RWPE2 (cell line): ENCODE results near the gene CARD8.

ENCODE experiments used
- ATAC-seq: fragments of 200-7000 bp; cut with Tn5 transposase; 3 replicates; pipeline ENCODE4 v1.9.1; 2021; ENCODE audit warnings: low read depth
- DNase-seq: peaks from one replicate; pipeline ENCODE4 v3.0.0-alpha.2; 2020; ENCODE audit warnings: low spot score
- H3K27ac ChIP-seq: fragments of 450-650 bp; 2 replicates; pipeline ENCODE4 v1.5.1; 2017; ENCODE audit warnings: mild to moderate bottlenecking; ENCODE audit not compliant: poor library complexity, severe bottlenecking
- H3K27me3 ChIP-seq: fragments of 250-450 bp; sonication (Bioruptor Pico); 2 replicates; pipeline ENCODE4 v1.5.1; 2021; ENCODE audit warnings: mild to moderate bottlenecking, moderate library complexity; ENCODE audit not compliant: insufficient read depth, poor library complexity, severe bottlenecking
- H3K36me3 ChIP-seq: fragments of 250-450 bp; sonication (Bioruptor Pico); 2 replicates; pipeline ENCODE4 v1.5.1; 2020; ENCODE audit warnings: low read depth, mild to moderate bottlenecking, moderate library complexity
- H3K4me1 ChIP-seq: fragments of 250-450 bp; sonication (Bioruptor Pico); 2 replicates; pipeline ENCODE4 v1.5.1; 2021; ENCODE audit warnings: mild to moderate bottlenecking, moderate library complexity; ENCODE audit not compliant: insufficient read depth, poor library complexity, severe bottlenecking
- H3K4me3 ChIP-seq: fragments of 250-450 bp; sonication (Bioruptor Pico); 2 replicates; pipeline ENCODE4 v1.5.1; 2021; ENCODE audit warnings: mild to moderate bottlenecking, moderate library complexity; ENCODE audit not compliant: severe bottlenecking
- H3K9me3 ChIP-seq: fragments of 250-450 bp; sonication (Bioruptor Pico); 2 replicates; pipeline ENCODE4 v1.5.1; 2021; ENCODE audit warnings: mild to moderate bottlenecking, moderate library complexity; ENCODE audit not compliant: severe bottlenecking
- TF ChIP-seq, protein P1 (sequence below): fragments of 450-650 bp; IDR thresholded peaks from one replicate; pipeline ENCODE4 v1.5.1; 2017; ENCODE audit warnings: mild to moderate bottlenecking, moderate library complexity; ENCODE audit not compliant: poor library complexity, severe bottlenecking

Gene CARD8

GRCh38 chr19:48203794-48204628 is 51.7 kb downstream of the CARD8 start:
- Histone ChIP-seq H3K27me3 (no peaks in the 10 kb centered on the region), H3K9me3 (no peaks in the 10 kb centered on the region), H3K27ac (peak overlapping the region; percentile 37), H3K4me3 (peak overlapping the region; percentile 56), H3K36me3 (peaks cover 10% of the 10 kb centered on the region; the same call in 1 of the 2 replicates), H3K4me1 (peaks cover 7% of the 10 kb centered on the region)
- TF ChIP-seq, protein P1, sequence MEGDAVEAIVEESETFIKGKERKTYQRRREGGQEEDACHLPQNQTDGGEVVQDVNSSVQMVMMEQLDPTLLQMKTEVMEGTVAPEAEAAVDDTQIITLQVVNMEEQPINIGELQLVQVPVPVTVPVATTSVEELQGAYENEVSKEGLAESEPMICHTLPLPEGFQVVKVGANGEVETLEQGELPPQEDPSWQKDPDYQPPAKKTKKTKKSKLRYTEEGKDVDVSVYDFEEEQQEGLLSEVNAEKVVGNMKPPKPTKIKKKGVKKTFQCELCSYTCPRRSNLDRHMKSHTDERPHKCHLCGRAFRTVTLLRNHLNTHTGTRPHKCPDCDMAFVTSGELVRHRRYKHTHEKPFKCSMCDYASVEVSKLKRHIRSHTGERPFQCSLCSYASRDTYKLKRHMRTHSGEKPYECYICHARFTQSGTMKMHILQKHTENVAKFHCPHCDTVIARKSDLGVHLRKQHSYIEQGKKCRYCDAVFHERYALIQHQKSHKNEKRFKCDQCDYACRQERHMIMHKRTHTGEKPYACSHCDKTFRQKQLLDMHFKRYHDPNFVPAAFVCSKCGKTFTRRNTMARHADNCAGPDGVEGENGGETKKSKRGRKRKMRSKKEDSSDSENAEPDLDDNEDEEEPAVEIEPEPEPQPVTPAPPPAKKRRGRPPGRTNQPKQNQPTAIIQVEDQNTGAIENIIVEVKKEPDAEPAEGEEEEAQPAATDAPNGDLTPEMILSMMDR = no peak
- DNase-seq (peak; percentile 94), ATAC-seq (peak; percentile 96)

DNA sequence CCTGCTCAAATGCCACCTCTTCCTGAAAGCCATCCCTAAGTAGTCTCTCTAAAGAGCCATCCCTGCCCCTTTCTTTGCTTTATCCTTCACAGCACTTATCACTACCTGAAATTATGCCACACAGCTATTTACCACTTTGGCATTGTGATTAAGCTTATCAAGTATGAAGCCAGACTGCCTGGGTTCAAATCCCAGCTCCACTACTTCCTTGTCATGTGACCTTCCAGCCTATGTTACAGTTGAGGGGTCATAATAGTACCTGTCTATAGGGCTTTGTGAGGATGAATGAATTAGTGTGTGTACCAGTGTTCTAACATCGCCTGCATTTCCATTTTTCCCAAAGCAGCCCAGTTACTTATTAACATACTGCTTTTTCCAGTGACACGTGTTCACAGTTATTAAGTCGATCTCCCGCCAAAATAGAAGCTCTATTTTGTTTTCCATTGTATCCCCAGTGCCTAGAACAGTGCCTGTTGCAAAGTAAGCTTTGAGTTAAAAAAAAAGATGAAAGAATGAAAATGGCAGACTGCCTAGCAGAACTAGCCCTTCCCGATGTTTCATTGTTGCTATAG is 52.4 kb downstream of the CARD8 start:
- TF ChIP-seq, protein P1 = no peak
- H3K4me3 ChIP-seq = peak overlapping the region; percentile 56
- DNase-seq = no peak
- H3K4me1 ChIP-seq = peaks cover 7% of the 10 kb centered on the region
- no peak for ATAC-seq
- H3K36me3 ChIP-seq = peaks cover 10% of the 10 kb centered on the region; the same call in 1 of the 2 replicates
- no peaks in the 10 kb centered on the region for H3K9me3 ChIP-seq
- H3K27me3 ChIP-seq = no peaks in the 10 kb centered on the region
- peak overlapping the region; percentile 37 for H3K27ac ChIP-seq

DNA sequence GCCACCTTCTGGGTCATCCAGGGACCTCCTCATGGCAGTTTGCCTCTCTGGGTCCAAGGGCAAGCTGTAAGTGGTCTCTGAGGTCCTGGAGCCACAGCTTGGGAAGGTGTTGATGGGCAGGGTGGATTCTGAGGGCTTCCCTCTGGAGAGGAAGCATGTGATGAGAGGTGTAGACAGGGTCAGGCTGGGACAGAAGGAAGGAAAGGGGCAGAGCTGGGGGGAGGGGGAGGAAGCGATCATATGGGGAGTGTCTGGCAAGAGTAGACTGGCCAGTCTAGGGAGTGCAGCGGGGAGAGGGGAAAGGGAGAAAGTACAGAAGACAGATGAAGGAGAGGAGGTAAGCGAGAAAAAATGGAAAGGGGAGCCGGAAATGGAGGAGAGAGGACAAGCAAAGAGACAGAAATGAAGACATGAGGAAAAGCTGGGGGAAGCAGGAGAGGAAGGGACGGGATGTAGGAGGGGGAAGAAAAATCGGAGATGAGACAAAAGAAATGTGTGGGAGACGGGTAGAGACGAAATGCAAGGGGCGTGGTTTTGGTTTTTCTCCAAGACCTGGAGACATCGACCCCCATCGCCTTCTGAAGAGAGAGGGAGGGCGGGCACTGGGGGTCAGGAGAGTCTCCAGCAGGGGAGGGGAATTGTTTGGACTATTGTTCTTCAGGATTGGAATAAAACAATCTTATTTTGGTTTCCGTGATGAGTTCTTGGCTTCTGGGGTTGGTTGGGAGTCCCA is 58.6 kb downstream of the CARD8 start:
- H3K27me3 ChIP-seq = no peaks in the 10 kb centered on the region
- H3K9me3 ChIP-seq = no peaks in the 10 kb centered on the region
- ATAC-seq (peak; percentile 40; the same call in 2 of the 3 replicates), DNase-seq (no peak)
- H3K4me3 ChIP-seq = no peak overlapping the region
- no peak overlapping the region for H3K27ac ChIP-seq
- TF ChIP-seq, protein P1 = no peak
- no peaks in the 10 kb centered on the region for H3K4me1 ChIP-seq
- no peaks in the 10 kb centered on the region for H3K36me3 ChIP-seq

DNA sequence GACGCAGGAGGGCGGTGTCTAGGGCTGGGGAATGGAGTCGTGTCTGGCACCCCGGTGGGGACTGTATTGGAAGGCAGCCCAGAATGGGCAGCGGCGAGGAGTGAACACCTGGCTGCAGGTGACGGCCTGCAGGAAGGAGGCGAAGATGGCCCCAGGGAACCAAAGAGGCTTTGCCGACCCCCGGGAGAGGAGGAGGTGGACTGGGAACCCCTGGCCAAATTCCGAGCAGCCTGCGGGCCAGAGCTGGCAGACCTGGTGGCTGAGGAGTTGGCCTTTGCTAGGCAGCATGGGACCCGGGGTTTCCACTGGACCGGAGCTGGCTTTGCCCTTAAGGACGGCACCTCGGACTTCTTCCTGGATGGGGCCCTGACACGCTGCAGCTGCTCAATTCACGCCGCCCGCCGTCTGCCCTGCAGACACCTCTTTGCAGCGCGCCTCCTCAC is 59.4 kb downstream of the CARD8 start:
- no peaks in the 10 kb centered on the region for H3K27me3 ChIP-seq
- H3K27ac ChIP-seq = no peak overlapping the region
- no peaks in the 10 kb centered on the region for H3K9me3 ChIP-seq
- ATAC-seq (peak; percentile 16; the same call in 2 of the 3 replicates), DNase-seq (no peak)
- no peaks in the 10 kb centered on the region for H3K36me3 ChIP-seq
- H3K4me1 ChIP-seq = no peaks in the 10 kb centered on the region
- no peak overlapping the region for H3K4me3 ChIP-seq
- TF ChIP-seq, protein P1 = no peak
